HepG2 (cell line): Measurements from ENCODE around the gene PPP2R1B. TPM values are rescaled to one million over a fixed set of nuclear protein-coding genes. Genes with fewer than 3 reads are reported as not detected.
A peak's percentile ranks its signal among the peaks of the same experiment; 100 is the strongest.

Experiments used
- AGO2 ChIP-seq: fragments of 200-400 bp; formaldehyde crosslinking; optimal IDR thresholded peaks from 2 replicates; pipeline ENCODE3; 2017; ENCODE audit warnings: mild to moderate bottlenecking, low read depth, low read length, moderate library complexity
- ARNT ChIP-seq: fragments of 450-650 bp; IDR thresholded peaks from 2 replicates; pipeline ENCODE4 v1.6.1; 2017
- BRCA1 ChIP-seq: sonication (generic); formaldehyde crosslinking; IDR thresholded peaks from 2 replicates; pipeline ENCODE4 v1.4.0; 2020; ENCODE audit warnings: missing genetic modification reagents
- CBX2 ChIP-seq, 2 experiments: fragments of 200-600 bp in 1 of 2; sonication (generic); formaldehyde crosslinking in 1 of 2; IDR thresholded peaks; 2 replicates each; pipeline versions ENCODE4 v1.7.0 to v1.8.1; 2018 to 2022; ENCODE audit warnings: low read depth in 2 of 2, low read length in 1 of 2, mild to moderate bottlenecking in 1 of 2, missing genetic modification reagents in 1 of 2
- CCDC6 ChIP-seq: sonication (generic); formaldehyde crosslinking; IDR thresholded peaks from 2 replicates; pipeline ENCODE4 v1.8.1; 2022; ENCODE audit warnings: mild to moderate bottlenecking, missing genetic modification reagents, moderate library complexity
- CHD4 ChIP-seq: fragments of 200-600 bp; sonication (generic); IDR thresholded peaks from 2 replicates; pipeline ENCODE4 v1.7.0; 2017; ENCODE audit warnings: mild to moderate bottlenecking, low read length, borderline replicate concordance
- DPF2 ChIP-seq: sonication (generic); formaldehyde crosslinking; IDR thresholded peaks from 2 replicates; pipeline ENCODE4 v1.4.0; 2020; ENCODE audit warnings: mild to moderate bottlenecking, low read depth, missing genetic modification reagents, borderline replicate concordance
- FOXK2 ChIP-seq: fragments of 450-650 bp; IDR thresholded peaks from 2 replicates; pipeline ENCODE4 v1.6.1; 2016
- GMEB2 ChIP-seq: IDR thresholded peaks from 2 replicates; pipeline ENCODE4 v1.6.1; 2016; ENCODE audit warnings: missing biosample characterization, missing genetic modification reagents, low read depth
- HIVEP1 ChIP-seq: sonication (generic); formaldehyde crosslinking; IDR thresholded peaks from 2 replicates; pipeline ENCODE4 v1.4.0; 2020; ENCODE audit warnings: mild to moderate bottlenecking, missing genetic modification reagents
- KLF16 ChIP-seq, 2 experiments: sonication (generic) in 1 of 2; formaldehyde crosslinking in 1 of 2; IDR thresholded peaks; 2 replicates each; pipeline versions ENCODE4 v1.6.1 to v1.8.0; 2016 to 2023; ENCODE audit warnings: missing genetic modification reagents in 2 of 2, missing compliant biosample characterization in 1 of 2
- MATR3 ChIP-seq: sonication (generic); formaldehyde crosslinking; IDR thresholded peaks from 2 replicates; pipeline ENCODE4 v1.4.0; 2020; ENCODE audit warnings: missing genetic modification reagents
- MAX ChIP-seq: IDR thresholded peaks from 2 replicates; pipeline ENCODE4 v1.6.1; 2012; ENCODE audit warnings: inconsistent platforms
- MED1 ChIP-seq: sonication (generic); formaldehyde crosslinking; IDR thresholded peaks from 2 replicates; pipeline ENCODE4 v1.4.0; 2020; ENCODE audit warnings: missing genetic modification reagents
- NFIB ChIP-seq: sonication (generic); formaldehyde crosslinking; IDR thresholded peaks from 2 replicates; pipeline ENCODE4 v1.9.0; 2021; ENCODE audit warnings: missing genetic modification reagents, mild to moderate bottlenecking, borderline replicate concordance
- PRDM4 ChIP-seq: sonication (generic); formaldehyde crosslinking; IDR thresholded peaks from 2 replicates; pipeline ENCODE4 v1.9.0; 2021; ENCODE audit warnings: missing genetic modification reagents, borderline replicate concordance
- SP140L ChIP-seq: sonication (generic); formaldehyde crosslinking; IDR thresholded peaks from 2 replicates; pipeline ENCODE4 v1.4.0; 2020; ENCODE audit warnings: missing genetic modification reagents, borderline replicate concordance
- SRSF1 ChIP-seq: fragments of 200-400 bp; formaldehyde crosslinking; optimal IDR thresholded peaks from 2 replicates; pipeline ENCODE3; 2017; ENCODE audit warnings: mild to moderate bottlenecking, low read depth, low read length, moderate library complexity
- ZBED4 ChIP-seq: sonication (generic); formaldehyde crosslinking; IDR thresholded peaks from 2 replicates; pipeline ENCODE4 v1.4.0; 2020; ENCODE audit warnings: missing genetic modification reagents, borderline replicate concordance
- ZNF10 ChIP-seq: sonication (generic); formaldehyde crosslinking; IDR thresholded peaks from 2 replicates; pipeline ENCODE4 v1.4.0; 2020; ENCODE audit warnings: mild to moderate bottlenecking, low read depth, missing genetic modification reagents, borderline replicate concordance
- ZNF24 ChIP-seq: fragments of 450-650 bp; IDR thresholded peaks from 2 replicates; pipeline ENCODE4 v1.6.1; 2017; ENCODE audit warnings: antibody characterized with exemption, mild to moderate bottlenecking
- ZNF496 ChIP-seq: sonication (generic); formaldehyde crosslinking; IDR thresholded peaks from 2 replicates; pipeline ENCODE4 v1.8.1; 2023; ENCODE audit warnings: mild to moderate bottlenecking, moderate library complexity, missing genetic modification reagents; ENCODE audit not compliant: insufficient replicate concordance
- ZNF556 ChIP-seq: sonication (generic); formaldehyde crosslinking; IDR thresholded peaks from 2 replicates; pipeline ENCODE4 v1.4.0; 2020; ENCODE audit warnings: mild to moderate bottlenecking, missing genetic modification reagents, borderline replicate concordance
- ZNF652 ChIP-seq: IDR thresholded peaks from 2 replicates; pipeline ENCODE4 v1.6.1; 2016; ENCODE audit warnings: low read depth, borderline replicate concordance
- polyA plus RNA-seq, 8 experiments: library from polyadenylated mRNA; depleted of rRNA in 3 of 8; stranded (reverse) in 7 of 8; unstranded in 1 of 8; fragments of >200 nt; fragmentation: Illumina TruSeq in 4 of 8; extraction: Trizol in 4 of 8; gene quantifications; 2 replicates each; pipeline versions ENCODE4 v1.2.1 to v1.2.3, GENCODE V29; 2011 to 2016; ENCODE audit warnings: low read depth in 4 of 8, missing spikeins in 1 of 8, mixed read lengths in 1 of 8; ENCODE audit not compliant: insufficient read depth in 1 of 8
- total RNA-seq, 5 experiments: library from RNA; depleted of rRNA; stranded (reverse); fragments of >200 nt; fragmentation: Illumina TruSeq; extraction: Trizol; gene quantifications; 2 replicates each; pipeline ENCODE4 v1.2.3, GENCODE V29; 2016; ENCODE audit warnings: low read depth in 1 of 5

The PPP2R1B gene
- total and polyA plus RNA-seq, 2 of the 13 experiments (the other 11 are each of a cell fraction or from before 2014, with no cell fraction given) = 22.1 to 56.8 TPM

GRCh38 chr11:111726301-111726713 is 39.9 kb downstream of the PPP2R1B start (continued):
- TF ChIP-seq DPF2 (CRISPR knock-in tag) = peak; percentile 90
- TF ChIP-seq ZNF24 = 0 out of 2 replicates have a peak, but pooled peaks have one; percentile 20
- peak; percentile 84; the same call in 1 of the 2 replicates for TF ChIP-seq ZNF556 (CRISPR knock-in tag)
- no peak for TF ChIP-seq PRDM4 (CRISPR knock-in tag)
- TF ChIP-seq ZNF496 (CRISPR knock-in tag) = no peak
- TF ChIP-seq AGO2 = no peak
- no peak for TF ChIP-seq CBX2 (IDR thresholded peaks at IDR 0.05; ENCODE audit: low read depth, low read length)
- no peak for TF ChIP-seq CBX2 (CRISPR knock-in tag; IDR thresholded peaks at IDR 0.05; ENCODE audit: low read depth)
- no peak for TF ChIP-seq MATR3 (CRISPR knock-in tag)
- no peak for TF ChIP-seq ARNT
- no peak for TF ChIP-seq GMEB2 (CRISPR knock-in tag)
- TF ChIP-seq ZNF10 (CRISPR knock-in tag) = no peak
- TF ChIP-seq MED1 (CRISPR knock-in tag) = peak; percentile 87
- no peak for TF ChIP-seq BRCA1 (CRISPR knock-in tag)
- TF ChIP-seq MAX = peak; percentile 66
- TF ChIP-seq ZNF652 (CRISPR knock-in tag) = peak; percentile 29; the same call in 1 of the 2 replicates
- no peak for TF ChIP-seq CHD4
- peak in 1 of 2 experiments; percentile 89; a peak in 2 of 4 replicates for TF ChIP-seq KLF16 (CRISPR knock-in tag; IDR thresholded peaks at IDR 0.05)
- no peak for TF ChIP-seq SP140L (CRISPR knock-in tag)
- TF ChIP-seq FOXK2 = peak; percentile 34; the same call in 1 of the 2 replicates
- peak; percentile 51; the same call in 1 of the 2 replicates for TF ChIP-seq ZBED4
- no peak for TF ChIP-seq NFIB (CRISPR knock-in tag)
- no peak for TF ChIP-seq SRSF1
- TF ChIP-seq HIVEP1 (CRISPR knock-in tag) = no peak
- no peak for TF ChIP-seq CCDC6
